Measurements from ENCODE around the gene VWDE. TPM values are rescaled to one million over a fixed set of nuclear protein-coding genes. Genes with fewer than 3 reads are reported as not detected.

VWDE gene
- total RNA-seq, 1 donor from 2014 or later, result 12.4 TPM

- no peaks in the 10 kb centered on the region for H3K9me3 Mint-ChIP-seq (ENCODE audit: unreplicated experiment)
Measured at GRCh38 chr7:12378389-12378788, 25.3 kb downstream of the VWDE start.

GRCh38 chr7:12377406-12377805, 26.3 kb downstream of the VWDE start:
- Mint-ChIP-seq H3K27me3 (ENCODE audit: unreplicated experiment) (no peaks in the 10 kb centered on the region), H3K36me3 (ENCODE audit: unreplicated experiment) (no peaks in the 10 kb centered on the region), H3K9me3 (ENCODE audit: unreplicated experiment) (no peaks in the 10 kb centered on the region), H3K27ac (ENCODE audit: unreplicated experiment) (no peak overlapping the region), H3K4me1 (ENCODE audit: low read depth, unreplicated experiment) (no peaks in the 10 kb centered on the region), H3K4me3 (ENCODE audit: unreplicated experiment) (no peak overlapping the region)
- no peak for DNase-seq
- no peak for TF ChIP-seq CTCF (IDR thresholded peaks at IDR 0.05; ENCODE audit: partially characterized antibody, unreplicated experiment)

More at GRCh38 chr7:12378389-12378788, 25.3 kb downstream of the VWDE start:
- Mint-ChIP-seq H3K4me1 (ENCODE audit: low read depth, unreplicated experiment) (no peaks in the 10 kb centered on the region), H3K4me3 (ENCODE audit: unreplicated experiment) (no peak overlapping the region), H3K27ac (ENCODE audit: unreplicated experiment) (no peak overlapping the region), H3K27me3 (ENCODE audit: unreplicated experiment) (no peaks in the 10 kb centered on the region), H3K36me3 (ENCODE audit: unreplicated experiment) (no peaks in the 10 kb centered on the region)
- no peak for TF ChIP-seq CTCF (IDR thresholded peaks at IDR 0.05; ENCODE audit: partially characterized antibody, unreplicated experiment)
- DNase-seq, result no peak

- no peak overlapping the region for H3K4me3 Mint-ChIP-seq (ENCODE audit: unreplicated experiment)
- H3K27me3 Mint-ChIP-seq (ENCODE audit: unreplicated experiment), result no peaks in the 10 kb centered on the region
- no peak overlapping the region for H3K27ac Mint-ChIP-seq (ENCODE audit: unreplicated experiment)
- H3K36me3 Mint-ChIP-seq (ENCODE audit: unreplicated experiment), result no peaks in the 10 kb centered on the region
- peaks cover 5% of the 10 kb centered on the region for H3K4me1 Mint-ChIP-seq (ENCODE audit: low read depth, unreplicated experiment)
- DNase-seq, result no peak
- H3K9me3 Mint-ChIP-seq (ENCODE audit: unreplicated experiment), result no peaks in the 10 kb centered on the region
- no peak for TF ChIP-seq CTCF (IDR thresholded peaks at IDR 0.05; ENCODE audit: partially characterized antibody, unreplicated experiment)
Measured at GRCh38 chr7:12373580-12374263, 29.9 kb downstream of the VWDE start.

GRCh38 chr7:12370249-12370648, 33.4 kb downstream of the VWDE start:
- no peak overlapping the region for H3K27ac Mint-ChIP-seq (ENCODE audit: unreplicated experiment)
- no peak for DNase-seq
- H3K9me3 Mint-ChIP-seq (ENCODE audit: unreplicated experiment), result no peaks in the 10 kb centered on the region
- H3K4me1 Mint-ChIP-seq (ENCODE audit: low read depth, unreplicated experiment), result peaks cover 5% of the 10 kb centered on the region
- H3K27me3 Mint-ChIP-seq (ENCODE audit: unreplicated experiment), result no peaks in the 10 kb centered on the region
- no peak for TF ChIP-seq CTCF (IDR thresholded peaks at IDR 0.05; ENCODE audit: partially characterized antibody, unreplicated experiment)
- H3K36me3 Mint-ChIP-seq (ENCODE audit: unreplicated experiment), result no peaks in the 10 kb centered on the region
- no peak overlapping the region for H3K4me3 Mint-ChIP-seq (ENCODE audit: unreplicated experiment)

GRCh38 chr7:12369756-12370155, 33.9 kb downstream of the VWDE start:
- Mint-ChIP-seq H3K27ac (ENCODE audit: unreplicated experiment) (no peak overlapping the region), H3K36me3 (ENCODE audit: unreplicated experiment) (no peaks in the 10 kb centered on the region), H3K27me3 (ENCODE audit: unreplicated experiment) (no peaks in the 10 kb centered on the region), H3K4me3 (ENCODE audit: unreplicated experiment) (no peak overlapping the region), H3K9me3 (ENCODE audit: unreplicated experiment) (no peaks in the 10 kb centered on the region), H3K4me1 (ENCODE audit: low read depth, unreplicated experiment) (peaks cover 5% of the 10 kb centered on the region)
- no peak for DNase-seq
- no peak for TF ChIP-seq CTCF (IDR thresholded peaks at IDR 0.05; ENCODE audit: partially characterized antibody, unreplicated experiment)
